GM06990 (cell line): ENCODE data around the gene MICALL2.

ENCODE experiments used
- DNase-seq: peaks from one replicate; pipeline ENCODE4 v3.0.0-alpha.2; 2011; ENCODE audit not compliant: insufficient read length; ENCODE audit errors: extremely low read depth
- H3K27me3 ChIP-seq: replicated peaks from 2 replicates; pipeline ENCODE4 v1.6.0; 2011; ENCODE audit warnings: low read length; ENCODE audit not compliant: control insufficient read depth, insufficient read depth
- H3K36me3 ChIP-seq: 2 replicates; pipeline ENCODE4 v1.5.1; 2011; ENCODE audit warnings: low read length; ENCODE audit not compliant: control insufficient read depth, insufficient read depth
- H3K4me3 ChIP-seq: replicated peaks from 2 replicates; pipeline ENCODE4 v1.5.1; 2011; ENCODE audit warnings: low read depth, mild to moderate bottlenecking, control low read depth, low read length
- TF ChIP-seq, protein P1 (sequence below): IDR thresholded peaks from 2 replicates; pipeline ENCODE4 v1.5.1; 2011; ENCODE audit warnings: low read length, control low read depth, mild to moderate bottlenecking, inconsistent platforms; ENCODE audit not compliant: insufficient read depth, poor library complexity, severe bottlenecking

MICALL2 gene

GRCh38 chr7:1402791-1403637 is 56.3 kb downstream of the MICALL2 start:
- no peak for DNase-seq
- TF ChIP-seq, protein P1, sequence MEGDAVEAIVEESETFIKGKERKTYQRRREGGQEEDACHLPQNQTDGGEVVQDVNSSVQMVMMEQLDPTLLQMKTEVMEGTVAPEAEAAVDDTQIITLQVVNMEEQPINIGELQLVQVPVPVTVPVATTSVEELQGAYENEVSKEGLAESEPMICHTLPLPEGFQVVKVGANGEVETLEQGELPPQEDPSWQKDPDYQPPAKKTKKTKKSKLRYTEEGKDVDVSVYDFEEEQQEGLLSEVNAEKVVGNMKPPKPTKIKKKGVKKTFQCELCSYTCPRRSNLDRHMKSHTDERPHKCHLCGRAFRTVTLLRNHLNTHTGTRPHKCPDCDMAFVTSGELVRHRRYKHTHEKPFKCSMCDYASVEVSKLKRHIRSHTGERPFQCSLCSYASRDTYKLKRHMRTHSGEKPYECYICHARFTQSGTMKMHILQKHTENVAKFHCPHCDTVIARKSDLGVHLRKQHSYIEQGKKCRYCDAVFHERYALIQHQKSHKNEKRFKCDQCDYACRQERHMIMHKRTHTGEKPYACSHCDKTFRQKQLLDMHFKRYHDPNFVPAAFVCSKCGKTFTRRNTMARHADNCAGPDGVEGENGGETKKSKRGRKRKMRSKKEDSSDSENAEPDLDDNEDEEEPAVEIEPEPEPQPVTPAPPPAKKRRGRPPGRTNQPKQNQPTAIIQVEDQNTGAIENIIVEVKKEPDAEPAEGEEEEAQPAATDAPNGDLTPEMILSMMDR, result no peak
- Histone ChIP-seq H3K4me3 (no peak overlapping the region), H3K36me3 (no peaks in the 10 kb centered on the region), H3K27me3 (peaks cover 1% of the 10 kb centered on the region; the same call in 1 of the 2 replicates)

DNA sequence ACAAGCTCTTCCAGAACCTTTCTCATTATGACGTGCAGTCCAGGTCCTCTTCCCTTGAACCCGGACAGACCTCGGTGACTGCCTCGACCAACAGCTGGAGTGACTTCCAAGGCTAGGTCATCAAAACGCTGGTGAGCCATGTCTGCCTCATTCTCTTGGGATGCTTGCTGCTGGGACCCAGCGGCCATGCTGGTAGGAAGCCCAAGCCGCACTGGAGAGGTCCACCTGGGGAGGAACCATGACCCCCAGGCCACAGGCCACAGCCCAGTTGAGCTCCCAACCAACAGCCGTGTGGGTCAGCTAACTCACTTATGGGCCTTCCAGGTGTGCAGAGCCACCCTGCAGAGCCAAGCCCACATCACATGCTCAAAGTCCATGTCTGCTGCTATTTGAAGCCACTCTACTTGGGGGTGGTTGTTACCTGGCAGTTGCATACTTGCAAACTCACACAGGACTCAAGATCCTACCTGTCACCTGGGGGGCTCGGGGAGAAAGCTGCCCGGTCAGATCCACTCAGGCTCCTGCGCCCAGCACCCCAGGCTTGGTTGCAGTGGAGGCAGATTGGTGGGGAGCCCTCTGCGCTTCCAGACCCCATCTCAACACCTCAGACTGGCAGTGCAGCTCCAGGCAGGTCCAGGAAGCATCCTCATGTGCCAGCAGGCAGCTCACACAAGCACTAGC is 57.0 kb downstream of the MICALL2 start:
- TF ChIP-seq, protein P1, result no peak
- peaks cover 1% of the 10 kb centered on the region; the same call in 1 of the 2 replicates for H3K27me3 ChIP-seq
- no peak overlapping the region for H3K4me3 ChIP-seq
- no peak for DNase-seq
- no peaks in the 10 kb centered on the region for H3K36me3 ChIP-seq

DNA sequence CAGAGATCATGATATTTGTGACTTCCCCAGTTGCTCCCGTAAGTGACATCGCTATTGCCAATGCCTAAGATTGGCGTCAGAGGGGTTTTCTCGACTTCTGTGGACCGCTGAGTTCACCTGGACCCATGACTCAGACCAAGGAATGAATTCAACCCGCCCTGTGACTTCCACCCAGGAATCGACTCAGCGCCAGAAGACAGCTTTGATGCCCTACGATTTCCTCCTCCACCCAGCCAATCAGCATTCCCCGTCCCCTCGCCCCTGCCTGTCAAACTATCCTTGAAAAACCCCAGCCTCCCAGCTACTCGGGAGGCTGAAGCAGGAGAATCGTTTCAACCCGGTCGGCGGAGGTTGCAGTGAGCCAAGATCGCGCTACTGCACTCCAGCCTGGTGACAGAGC is 58.3 kb downstream of the MICALL2 start:
- no peak overlapping the region for H3K4me3 ChIP-seq
- no peak for DNase-seq
- no peaks in the 10 kb centered on the region for H3K36me3 ChIP-seq
- peaks cover 1% of the 10 kb centered on the region; the same call in 1 of the 2 replicates for H3K27me3 ChIP-seq
- TF ChIP-seq, protein P1, result no peak

- TF ChIP-seq, protein P1, result no peak
- DNase-seq, result no peak
- peaks cover 1% of the 10 kb centered on the region; the same call in 1 of the 2 replicates for H3K27me3 ChIP-seq
Observed at GRCh38 chr7:1400371-1400770, 58.9 kb downstream of the MICALL2 start.

DNA sequence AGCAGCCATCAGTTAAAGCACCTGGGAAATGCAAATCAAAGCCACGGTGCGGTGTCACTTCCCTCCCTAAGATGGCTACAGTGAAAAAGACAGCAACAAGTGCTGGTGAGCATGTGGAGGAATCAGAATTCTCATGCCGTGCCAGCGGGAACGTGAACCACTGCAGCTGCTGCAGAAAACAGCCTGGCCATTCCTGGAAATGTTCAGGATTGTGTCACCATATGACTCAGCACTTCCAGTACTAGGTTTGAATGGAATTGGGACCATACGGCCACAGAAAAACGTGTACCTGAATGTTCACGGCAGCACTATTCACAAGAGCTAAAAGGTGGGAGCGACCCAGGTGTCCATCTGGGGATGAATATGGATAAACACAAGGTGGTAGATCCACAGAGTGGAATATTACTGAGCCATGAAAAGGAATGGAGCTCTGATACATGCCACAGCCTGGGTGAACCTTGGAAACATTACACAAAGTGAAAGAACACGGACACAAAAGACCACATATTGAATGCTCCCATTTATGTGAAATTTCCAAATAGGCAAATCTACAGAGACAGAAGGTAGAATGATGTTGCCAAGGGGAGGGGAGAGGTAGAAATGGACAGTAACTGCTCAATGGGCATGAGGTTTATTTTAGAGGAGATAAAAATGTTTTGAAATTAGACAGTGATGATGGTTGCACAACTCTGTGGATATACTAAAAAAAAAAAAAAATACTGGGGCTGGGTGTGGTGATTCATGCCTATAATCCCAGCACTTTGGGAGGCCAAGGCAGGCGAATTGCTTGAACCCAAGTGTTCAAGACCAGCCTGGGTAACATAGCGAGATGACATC is 61.6 kb downstream of the MICALL2 start:
- Histone ChIP-seq H3K4me3 (no peak overlapping the region), H3K27me3 (no peaks in the 10 kb centered on the region; the same call in 1 of the 2 replicates)
- TF ChIP-seq, protein P1, result no peak

More at GRCh38 chr7:1400371-1400770, 58.9 kb downstream of the MICALL2 start:
- H3K36me3 ChIP-seq, result no peaks in the 10 kb centered on the region
- H3K4me3 ChIP-seq, result no peak overlapping the region

More for the DNA sequence above, 61.6 kb downstream of the MICALL2 start:
- no peaks in the 10 kb centered on the region for H3K36me3 ChIP-seq
- DNase-seq, result no peak
